SK-N-SH treated with all-trans-retinoic acid at 6 μM for 48 hours (cell line): ENCODE measurements around the gene LMNB1.

Experiments used
- ATAC-seq: fragments of 200-7000 bp; cut with Tn5 transposase; 3 replicates; pipeline ENCODE4 v1.9.1; 2020; ENCODE audit warnings: mild to moderate bottlenecking, moderate library complexity
- ARNTL ChIP-seq: fragments of 450-650 bp; formaldehyde crosslinking; IDR thresholded peaks from 2 replicates; pipeline ENCODE4 v1.5.0; 2020; ENCODE audit warnings: low read depth, mild to moderate bottlenecking, moderate library complexity, borderline replicate concordance
- BACH2 ChIP-seq: fragments of 250-450 bp; sonication (Bioruptor Pico); IDR thresholded peaks from 2 replicates; pipeline ENCODE4 v1.9.0; 2021; ENCODE audit warnings: mild to moderate bottlenecking, borderline replicate concordance
- CSDC2 ChIP-seq: fragments of 250-450 bp; sonication (Bioruptor Pico); IDR thresholded peaks from 2 replicates; pipeline ENCODE4 v1.5.0; 2020; ENCODE audit warnings: mild to moderate bottlenecking, moderate library complexity
- CSRNP3 ChIP-seq: fragments of 250-450 bp; sonication (Bioruptor Pico); IDR thresholded peaks from 2 replicates; pipeline ENCODE4 v1.5.1; 2021; ENCODE audit warnings: mild to moderate bottlenecking, moderate library complexity
- ESRRG ChIP-seq: fragments of 250-450 bp; sonication (Bioruptor Pico); IDR thresholded peaks from 2 replicates; pipeline ENCODE4 v1.6.1; 2021; ENCODE audit warnings: mild to moderate bottlenecking
- GLIS3 ChIP-seq: fragments of 250-450 bp; sonication (Bioruptor Pico); IDR thresholded peaks from 2 replicates; pipeline ENCODE4 v1.5.0; 2020; ENCODE audit warnings: mild to moderate bottlenecking, moderate library complexity
- ISL1 ChIP-seq: fragments of 250-450 bp; sonication (Bioruptor Pico); IDR thresholded peaks from 2 replicates; pipeline ENCODE4 v2.1.2; 2022; ENCODE audit warnings: mild to moderate bottlenecking, moderate library complexity
- OSR1 ChIP-seq: fragments of 250-450 bp; sonication (Bioruptor Pico); IDR thresholded peaks from 2 replicates; pipeline ENCODE4 v1.8.0; 2022; ENCODE audit warnings: moderate library complexity, mild to moderate bottlenecking, inconsistent platforms
- POU6F1 ChIP-seq: fragments of 250-450 bp; sonication (Bioruptor Pico); IDR thresholded peaks from 2 replicates; pipeline ENCODE4 v1.8.0; 2021; ENCODE audit warnings: low read depth, mild to moderate bottlenecking, moderate library complexity, borderline replicate concordance
- PPARA ChIP-seq: fragments of 250-450 bp; sonication (Bioruptor Pico); IDR thresholded peaks from 2 replicates; pipeline ENCODE4 v1.5.0; 2020; ENCODE audit warnings: mild to moderate bottlenecking, borderline replicate concordance
- SNAI2 ChIP-seq: fragments of 250-450 bp; sonication (Bioruptor Pico); IDR thresholded peaks from 2 replicates; pipeline ENCODE4 v1.5.0; 2020; ENCODE audit warnings: mild to moderate bottlenecking, moderate library complexity
- TCF4 ChIP-seq: fragments of 250-450 bp; sonication (Bioruptor Pico); IDR thresholded peaks from 2 replicates; pipeline ENCODE4 v1.8.0; 2021; ENCODE audit warnings: mild to moderate bottlenecking, moderate library complexity, borderline replicate concordance
- ZFP3 ChIP-seq: fragments of 250-450 bp; sonication (Bioruptor Pico); IDR thresholded peaks from 2 replicates; pipeline ENCODE4 v1.5.0; 2020; ENCODE audit warnings: mild to moderate bottlenecking, moderate library complexity
- ZFP30 ChIP-seq: fragments of 450-650 bp; formaldehyde crosslinking; IDR thresholded peaks from 2 replicates; pipeline ENCODE4 v1.5.0; 2022; ENCODE audit warnings: mild to moderate bottlenecking, moderate library complexity
- ZNF565 ChIP-seq: fragments of 450-650 bp; formaldehyde crosslinking; conservative IDR thresholded peaks from 2 replicates; pipeline ENCODE4 v1.5.0; 2020; ENCODE audit warnings: low read depth, mild to moderate bottlenecking, moderate library complexity
- ZNF70 ChIP-seq: fragments of 450-650 bp; formaldehyde crosslinking; IDR thresholded peaks from 2 replicates; pipeline ENCODE4 v1.5.0; 2020; ENCODE audit warnings: mild to moderate bottlenecking, moderate library complexity
- ZNF8 ChIP-seq: fragments of 450-650 bp; formaldehyde crosslinking; IDR thresholded peaks from 2 replicates; pipeline ENCODE4 v1.5.0; 2020; ENCODE audit warnings: mild to moderate bottlenecking, moderate library complexity
- TF ChIP-seq, protein P1 (sequence below): fragments of 250-450 bp; sonication (Bioruptor Pico); IDR thresholded peaks from 2 replicates; pipeline ENCODE4 v1.5.1; 2020; ENCODE audit warnings: low read depth, mild to moderate bottlenecking, moderate library complexity
- TF ChIP-seq, protein P2 (sequence below): fragments of 250-450 bp; sonication (Bioruptor Pico); IDR thresholded peaks from 2 replicates; pipeline ENCODE4 v1.5.0; 2020; ENCODE audit warnings: mild to moderate bottlenecking, moderate library complexity

LMNB1 gene

DNA sequence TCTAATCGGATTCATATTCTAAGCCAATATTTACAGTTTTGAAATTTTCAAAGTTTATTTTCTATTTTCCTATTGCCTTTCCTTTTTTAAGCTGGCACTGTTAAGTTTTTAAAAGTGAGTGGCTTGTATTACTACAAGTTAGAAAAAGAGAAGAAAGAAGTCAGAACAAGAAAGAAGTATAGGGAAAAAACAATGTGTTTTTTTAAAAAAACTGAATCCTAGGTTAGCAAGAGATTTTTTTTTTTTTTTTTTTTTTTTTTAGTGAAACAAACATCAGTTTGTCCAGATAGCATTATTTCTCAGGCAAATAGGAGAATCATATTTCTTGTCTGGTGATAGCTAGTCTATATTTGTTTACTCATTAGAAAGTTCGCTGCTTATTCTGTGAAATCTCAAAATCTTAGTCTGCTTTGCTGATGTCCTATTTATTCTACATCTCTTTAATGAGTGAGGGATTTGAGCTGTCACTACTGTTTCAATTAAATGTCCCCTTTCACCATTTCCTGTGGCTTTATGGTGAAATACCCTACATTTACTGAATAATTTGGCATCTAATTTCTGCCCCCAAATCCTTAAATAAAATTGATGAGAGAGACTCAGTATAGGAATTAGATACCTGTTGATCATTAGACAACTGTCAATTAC is 19.1 kb upstream of the LMNB1 start:
- no peak for ATAC-seq
- no peak for TF ChIP-seq SNAI2
- TF ChIP-seq, protein P1, sequence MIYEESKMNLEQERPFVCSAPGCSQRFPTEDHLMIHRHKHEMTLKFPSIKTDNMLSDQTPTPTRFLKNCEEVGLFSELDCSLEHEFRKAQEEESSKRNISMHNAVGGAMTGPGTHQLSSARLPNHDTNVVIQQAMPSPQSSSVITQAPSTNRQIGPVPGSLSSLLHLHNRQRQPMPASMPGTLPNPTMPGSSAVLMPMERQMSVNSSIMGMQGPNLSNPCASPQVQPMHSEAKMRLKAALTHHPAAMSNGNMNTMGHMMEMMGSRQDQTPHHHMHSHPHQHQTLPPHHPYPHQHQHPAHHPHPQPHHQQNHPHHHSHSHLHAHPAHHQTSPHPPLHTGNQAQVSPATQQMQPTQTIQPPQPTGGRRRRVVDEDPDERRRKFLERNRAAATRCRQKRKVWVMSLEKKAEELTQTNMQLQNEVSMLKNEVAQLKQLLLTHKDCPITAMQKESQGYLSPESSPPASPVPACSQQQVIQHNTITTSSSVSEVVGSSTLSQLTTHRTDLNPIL (CRISPR knock-in tag): no peak
- TF ChIP-seq OSR1: no peak
- TF ChIP-seq POU6F1 (CRISPR knock-in tag): no peak
- no peak for TF ChIP-seq ISL1 (CRISPR knock-in tag)
- no peak for TF ChIP-seq ZNF70
- TF ChIP-seq ZNF565 (CRISPR knock-in tag): no peak
- no peak for TF ChIP-seq ZNF8
- TF ChIP-seq CSRNP3 (CRISPR knock-in tag): no peak
- TF ChIP-seq ZFP30: no peak
- TF ChIP-seq, protein P2, sequence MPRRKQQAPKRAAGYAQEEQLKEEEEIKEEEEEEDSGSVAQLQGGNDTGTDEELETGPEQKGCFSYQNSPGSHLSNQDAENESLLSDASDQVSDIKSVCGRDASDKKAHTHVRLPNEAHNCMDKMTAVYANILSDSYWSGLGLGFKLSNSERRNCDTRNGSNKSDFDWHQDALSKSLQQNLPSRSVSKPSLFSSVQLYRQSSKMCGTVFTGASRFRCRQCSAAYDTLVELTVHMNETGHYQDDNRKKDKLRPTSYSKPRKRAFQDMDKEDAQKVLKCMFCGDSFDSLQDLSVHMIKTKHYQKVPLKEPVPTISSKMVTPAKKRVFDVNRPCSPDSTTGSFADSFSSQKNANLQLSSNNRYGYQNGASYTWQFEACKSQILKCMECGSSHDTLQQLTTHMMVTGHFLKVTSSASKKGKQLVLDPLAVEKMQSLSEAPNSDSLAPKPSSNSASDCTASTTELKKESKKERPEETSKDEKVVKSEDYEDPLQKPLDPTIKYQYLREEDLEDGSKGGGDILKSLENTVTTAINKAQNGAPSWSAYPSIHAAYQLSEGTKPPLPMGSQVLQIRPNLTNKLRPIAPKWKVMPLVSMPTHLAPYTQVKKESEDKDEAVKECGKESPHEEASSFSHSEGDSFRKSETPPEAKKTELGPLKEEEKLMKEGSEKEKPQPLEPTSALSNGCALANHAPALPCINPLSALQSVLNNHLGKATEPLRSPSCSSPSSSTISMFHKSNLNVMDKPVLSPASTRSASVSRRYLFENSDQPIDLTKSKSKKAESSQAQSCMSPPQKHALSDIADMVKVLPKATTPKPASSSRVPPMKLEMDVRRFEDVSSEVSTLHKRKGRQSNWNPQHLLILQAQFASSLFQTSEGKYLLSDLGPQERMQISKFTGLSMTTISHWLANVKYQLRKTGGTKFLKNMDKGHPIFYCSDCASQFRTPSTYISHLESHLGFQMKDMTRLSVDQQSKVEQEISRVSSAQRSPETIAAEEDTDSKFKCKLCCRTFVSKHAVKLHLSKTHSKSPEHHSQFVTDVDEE (CRISPR knock-in tag): no peak
- TF ChIP-seq BACH2 (CRISPR knock-in tag): no peak
- no peak for TF ChIP-seq ESRRG
- TF ChIP-seq CSDC2 (CRISPR knock-in tag): no peak
- TF ChIP-seq ARNTL: no peak

DNA sequence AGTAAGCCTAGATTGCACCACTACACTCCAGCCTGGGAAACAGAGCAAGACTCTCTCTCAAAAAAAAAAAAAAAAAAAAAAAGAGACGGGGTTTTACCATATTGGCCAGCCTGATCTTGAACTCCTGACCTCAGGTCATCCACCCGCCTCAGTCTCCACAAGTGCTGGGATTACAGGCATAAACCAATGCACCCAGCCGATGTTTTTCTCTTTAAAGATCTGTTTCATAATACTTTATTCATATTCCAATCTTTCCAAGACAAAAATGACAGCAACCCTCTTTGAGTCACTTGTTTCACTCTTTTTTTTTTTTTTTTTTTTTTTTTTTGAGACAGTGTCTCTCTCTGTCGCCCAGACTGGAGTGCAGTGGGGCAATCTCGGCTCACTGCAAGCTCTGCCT is 13.6 kb upstream of the LMNB1 start:
- TF ChIP-seq CSRNP3 (CRISPR knock-in tag) (no peak), TCF4 (CRISPR knock-in tag) (no peak), GLIS3 (CRISPR knock-in tag) (no peak), ZNF8 (no peak), POU6F1 (CRISPR knock-in tag) (no peak), ISL1 (CRISPR knock-in tag) (no peak), PPARA (CRISPR knock-in tag) (no peak), ZFP3 (no peak), ZNF70 (no peak), OSR1 (no peak)
- TF ChIP-seq, protein P1 (CRISPR knock-in tag): no peak

More for the DNA sequence above, 13.6 kb upstream of the LMNB1 start:
- ATAC-seq: no peak
